Measurements from ENCODE around the gene NACA2. TPM values are rescaled to one million over a fixed set of nuclear protein-coding genes. Genes with fewer than 3 reads are reported as not detected.
A peak's percentile ranks its signal among the peaks of the same experiment; 100 is the strongest.

Gene NACA2
- total and polyA plus RNA-seq, 4 donors = 0.08 to 0.32 TPM; not detected in 2

DNA sequence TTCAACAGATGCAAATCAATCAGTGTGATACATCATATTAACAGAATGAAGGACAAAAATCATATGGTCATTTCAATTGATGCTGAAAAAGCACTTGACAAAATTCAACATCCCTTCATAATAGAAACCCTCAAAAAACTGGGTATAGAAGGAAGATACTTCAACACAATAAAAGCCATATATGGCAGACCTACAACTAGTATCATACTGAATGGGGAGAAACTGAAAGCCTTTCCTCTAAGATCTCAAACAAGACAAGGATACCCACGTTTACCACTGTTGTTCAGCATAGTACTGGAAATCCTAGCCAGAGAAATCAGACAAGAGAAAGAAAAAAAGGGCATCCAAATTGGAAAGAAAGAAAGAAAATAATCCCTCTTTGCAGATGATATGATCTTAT is 47.1 kb upstream of the NACA2 start (continued):
- TF ChIP-seq, protein P1, sequence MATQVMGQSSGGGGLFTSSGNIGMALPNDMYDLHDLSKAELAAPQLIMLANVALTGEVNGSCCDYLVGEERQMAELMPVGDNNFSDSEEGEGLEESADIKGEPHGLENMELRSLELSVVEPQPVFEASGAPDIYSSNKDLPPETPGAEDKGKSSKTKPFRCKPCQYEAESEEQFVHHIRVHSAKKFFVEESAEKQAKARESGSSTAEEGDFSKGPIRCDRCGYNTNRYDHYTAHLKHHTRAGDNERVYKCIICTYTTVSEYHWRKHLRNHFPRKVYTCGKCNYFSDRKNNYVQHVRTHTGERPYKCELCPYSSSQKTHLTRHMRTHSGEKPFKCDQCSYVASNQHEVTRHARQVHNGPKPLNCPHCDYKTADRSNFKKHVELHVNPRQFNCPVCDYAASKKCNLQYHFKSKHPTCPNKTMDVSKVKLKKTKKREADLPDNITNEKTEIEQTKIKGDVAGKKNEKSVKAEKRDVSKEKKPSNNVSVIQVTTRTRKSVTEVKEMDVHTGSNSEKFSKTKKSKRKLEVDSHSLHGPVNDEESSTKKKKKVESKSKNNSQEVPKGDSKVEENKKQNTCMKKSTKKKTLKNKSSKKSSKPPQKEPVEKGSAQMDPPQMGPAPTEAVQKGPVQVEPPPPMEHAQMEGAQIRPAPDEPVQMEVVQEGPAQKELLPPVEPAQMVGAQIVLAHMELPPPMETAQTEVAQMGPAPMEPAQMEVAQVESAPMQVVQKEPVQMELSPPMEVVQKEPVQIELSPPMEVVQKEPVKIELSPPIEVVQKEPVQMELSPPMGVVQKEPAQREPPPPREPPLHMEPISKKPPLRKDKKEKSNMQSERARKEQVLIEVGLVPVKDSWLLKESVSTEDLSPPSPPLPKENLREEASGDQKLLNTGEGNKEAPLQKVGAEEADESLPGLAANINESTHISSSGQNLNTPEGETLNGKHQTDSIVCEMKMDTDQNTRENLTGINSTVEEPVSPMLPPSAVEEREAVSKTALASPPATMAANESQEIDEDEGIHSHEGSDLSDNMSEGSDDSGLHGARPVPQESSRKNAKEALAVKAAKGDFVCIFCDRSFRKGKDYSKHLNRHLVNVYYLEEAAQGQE (IDR thresholded peaks at IDR 0.05) = no peak
- TF ChIP-seq GABPA (IDR thresholded peaks at IDR 0.05 in 1 of 2, conservative IDR thresholded peaks at IDR 0.05 in 1 of 2) (no peak), TAF1 (conservative IDR thresholded peaks at IDR 0.05) (no peak), NR2F2 (IDR thresholded peaks at IDR 0.05) (no peak), JUND (IDR thresholded peaks at IDR 0.05) (no peak)

DNA sequence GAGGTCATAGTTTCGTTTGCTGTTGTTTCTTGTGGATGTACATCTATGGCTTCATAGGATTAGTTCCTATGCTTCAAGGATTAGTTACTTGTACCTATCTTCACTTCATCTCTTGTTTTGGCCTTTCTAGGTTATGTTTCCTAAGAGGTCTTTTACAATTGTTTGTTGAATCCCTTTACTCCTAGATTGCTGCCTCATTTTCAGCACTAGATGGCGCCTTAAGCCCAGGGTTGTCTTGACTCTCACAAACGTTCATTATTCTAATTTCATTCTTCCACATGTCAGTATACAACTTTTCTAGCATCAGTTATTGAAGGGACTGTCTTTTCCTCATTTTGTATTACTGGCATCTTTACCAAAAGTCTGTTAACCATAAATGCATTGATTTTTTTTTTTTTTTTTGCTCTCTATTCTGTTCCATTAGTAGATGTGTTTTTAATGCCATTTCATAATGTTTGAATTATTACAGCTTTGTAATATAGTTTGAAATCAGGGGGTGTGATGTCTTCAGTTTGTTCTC is 45.0 kb upstream of the NACA2 start:
- H3K9me3 ChIP-seq (ENCODE audit: control insufficient read depth in 4 of 4, low read length in 3 of 4) = peaks cover 0 to 2% (median 0%) of the 10 kb centered on the region in 4 donors
- H3K27me3 ChIP-seq (ENCODE audit: control insufficient read depth in 4 of 4, insufficient read depth in 4 of 4, low read length in 3 of 4) = peaks cover 0 to 2% (median 0%) of the 10 kb centered on the region in 4 donors
- no peak overlapping the region for H3K27ac ChIP-seq (ENCODE audit: low read depth in 1 of 2, low read length in 2 of 2)
- DNase-seq (ENCODE audit: low spot score) = peak; percentile 42
- TF ChIP-seq RAD21 (IDR thresholded peaks at IDR 0.05) = peak; percentile 95 to 98
- TF ChIP-seq GABPA (IDR thresholded peaks at IDR 0.05 in 1 of 2, conservative IDR thresholded peaks at IDR 0.05 in 1 of 2) = no peak
- no peak for TF ChIP-seq NR2F2 (IDR thresholded peaks at IDR 0.05)
- TF ChIP-seq, protein P2, sequence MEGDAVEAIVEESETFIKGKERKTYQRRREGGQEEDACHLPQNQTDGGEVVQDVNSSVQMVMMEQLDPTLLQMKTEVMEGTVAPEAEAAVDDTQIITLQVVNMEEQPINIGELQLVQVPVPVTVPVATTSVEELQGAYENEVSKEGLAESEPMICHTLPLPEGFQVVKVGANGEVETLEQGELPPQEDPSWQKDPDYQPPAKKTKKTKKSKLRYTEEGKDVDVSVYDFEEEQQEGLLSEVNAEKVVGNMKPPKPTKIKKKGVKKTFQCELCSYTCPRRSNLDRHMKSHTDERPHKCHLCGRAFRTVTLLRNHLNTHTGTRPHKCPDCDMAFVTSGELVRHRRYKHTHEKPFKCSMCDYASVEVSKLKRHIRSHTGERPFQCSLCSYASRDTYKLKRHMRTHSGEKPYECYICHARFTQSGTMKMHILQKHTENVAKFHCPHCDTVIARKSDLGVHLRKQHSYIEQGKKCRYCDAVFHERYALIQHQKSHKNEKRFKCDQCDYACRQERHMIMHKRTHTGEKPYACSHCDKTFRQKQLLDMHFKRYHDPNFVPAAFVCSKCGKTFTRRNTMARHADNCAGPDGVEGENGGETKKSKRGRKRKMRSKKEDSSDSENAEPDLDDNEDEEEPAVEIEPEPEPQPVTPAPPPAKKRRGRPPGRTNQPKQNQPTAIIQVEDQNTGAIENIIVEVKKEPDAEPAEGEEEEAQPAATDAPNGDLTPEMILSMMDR (IDR thresholded peaks at IDR 0.05; ENCODE audit: low read depth, low read length, missing input control) = peak; percentile 73
- no peak for TF ChIP-seq HNF4G (IDR thresholded peaks at IDR 0.05)
- H3K4me1 ChIP-seq (ENCODE audit: control insufficient read depth in 4 of 4, insufficient read depth in 4 of 4, low read length in 3 of 4) = no peaks in the 10 kb centered on the region
- H3K4me3 ChIP-seq (ENCODE audit: low read depth in 1 of 3, low read length in 3 of 3) = no peak overlapping the region
- WGBS = 7% methylated on average over 3 of the region's 3 CpGs
- no peaks in the 10 kb centered on the region for H3K36me3 ChIP-seq (ENCODE audit: control insufficient read depth in 4 of 4, insufficient read depth in 3 of 4, low read depth in 1 of 4, low read length in 3 of 4)
- H3K9ac ChIP-seq (ENCODE audit: low read depth in 1 of 2, low read length in 2 of 2) = no peak overlapping the region

DNA sequence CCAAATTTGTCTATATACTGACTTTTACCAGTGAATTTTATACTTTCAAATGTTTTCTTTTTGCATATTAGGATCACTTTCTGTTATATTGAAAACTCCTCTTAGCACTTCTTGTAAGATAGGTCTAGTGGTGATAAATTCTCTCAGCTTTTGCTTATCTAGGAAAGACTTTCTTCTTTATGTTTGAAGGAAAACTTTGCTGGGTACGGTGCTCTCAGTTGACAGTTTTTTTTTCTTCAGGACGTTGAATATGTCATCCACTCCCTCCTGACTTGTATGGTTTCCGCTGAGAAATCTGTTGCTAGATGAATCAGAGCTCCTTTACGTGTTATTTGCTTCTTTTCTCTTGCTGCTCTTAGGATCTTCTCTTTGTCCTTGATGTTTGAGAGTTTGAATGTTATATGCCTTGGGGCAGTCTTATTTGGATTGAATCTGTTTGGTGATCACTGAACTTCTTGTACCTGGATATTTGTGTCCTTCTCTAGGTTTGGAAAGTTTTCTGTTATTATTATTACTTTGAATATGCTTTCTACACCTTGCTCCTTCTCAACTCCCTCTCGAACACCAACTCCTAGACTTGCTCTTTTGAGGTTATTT is 44.0 kb upstream of the NACA2 start:
- no peaks in the 10 kb centered on the region for H3K4me1 ChIP-seq (ENCODE audit: control insufficient read depth in 4 of 4, insufficient read depth in 4 of 4, low read length in 3 of 4)
- H3K4me3 ChIP-seq (ENCODE audit: low read depth in 1 of 3, low read length in 3 of 3) = no peak overlapping the region
- TF ChIP-seq JUND (IDR thresholded peaks at IDR 0.05) = no peak
- TF ChIP-seq FOXA1 (IDR thresholded peaks at IDR 0.05) = no peak
- TF ChIP-seq, protein P3, sequence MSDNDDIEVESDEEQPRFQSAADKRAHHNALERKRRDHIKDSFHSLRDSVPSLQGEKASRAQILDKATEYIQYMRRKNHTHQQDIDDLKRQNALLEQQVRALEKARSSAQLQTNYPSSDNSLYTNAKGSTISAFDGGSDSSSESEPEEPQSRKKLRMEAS (IDR thresholded peaks at IDR 0.05) = no peak
- no peak for TF ChIP-seq EGR1 (IDR thresholded peaks at IDR 0.05; ENCODE audit: low read depth in 2 of 2)
- no peak for TF ChIP-seq HNF4G (IDR thresholded peaks at IDR 0.05)
- no peak for TF ChIP-seq RXRA (IDR thresholded peaks at IDR 0.05)
- TF ChIP-seq FOXA2 (IDR thresholded peaks at IDR 0.05) = no peak
- 81% methylated on average over 5 of the region's 5 CpGs for WGBS
- no peaks in the 10 kb centered on the region for H3K27me3 ChIP-seq (ENCODE audit: control insufficient read depth in 4 of 4, insufficient read depth in 4 of 4, low read length in 3 of 4)
- peaks cover 0 to 2% (median 0%) of the 10 kb centered on the region in 4 donors for H3K9me3 ChIP-seq (ENCODE audit: control insufficient read depth in 4 of 4, low read length in 3 of 4)
- no peak for DNase-seq (ENCODE audit: low spot score)
- H3K27ac ChIP-seq (ENCODE audit: low read depth in 1 of 2, low read length in 2 of 2) = no peak overlapping the region
- H3K36me3 ChIP-seq (ENCODE audit: control insufficient read depth in 4 of 4, insufficient read depth in 3 of 4, low read depth in 1 of 4, low read length in 3 of 4) = no peaks in the 10 kb centered on the region
- H3K9ac ChIP-seq (ENCODE audit: low read depth in 1 of 2, low read length in 2 of 2) = no peak overlapping the region
